HCT116 (cell line): ENCODE results near the gene FAM83E. TPM values are rescaled to one million over a fixed set of nuclear protein-coding genes. Genes with fewer than 3 reads are reported as not detected.

Experiments used
- ATAC-seq: fragments of 200-7000 bp; cut with Tn5 transposase; 2 replicates; pipeline ENCODE4 v1.9.1; 2020; ENCODE audit warnings: mild to moderate bottlenecking, moderate library complexity
- BruUV-seq: library from RNA; stranded (reverse); fragments of 400-500 nt; replicated peaks from 2 replicates; lab custom pipeline; 2021; lab: Mats Ljungman, UMichigan
- CTCF ChIA-PET: fragments of 300-600 bp; sonication (Branson Sonifier 250); formaldehyde crosslinking; loops from one replicate; lab custom pipeline; 2021; ENCODE audit warnings: antibody characterized with exemption; lab: Charles Lee
- POLR2A ChIA-PET: fragments of 300-600, 350-600 bp; sonication (Branson Sonifier 250); formaldehyde crosslinking; loops from one replicate; lab custom pipeline; 2021; ENCODE audit warnings: antibody characterized with exemption; lab: Charles Lee
- RAD21 ChIA-PET, 2 experiments: fragments of 300-600 bp; sonication (Branson Sonifier 250); formaldehyde crosslinking; loops; one replicate each; lab custom pipeline; 2023; ENCODE audit warnings: low total read pairs in 2 of 2; ENCODE audit not compliant: uncharacterized antibody in 2 of 2, unreplicated experiment in 2 of 2, low non-redundant PET in 1 of 2; lab: Charles Lee
- DNase-seq: peaks from one replicate; pipeline ENCODE4 v3.0.0-alpha.2; 2010; ENCODE audit warnings: low read depth, low spot score
- H2AFZ ChIP-seq: fragments of 200-600 bp; shearing (Covaris generic), sonication (generic); 2 replicates; pipeline ENCODE4 v1.6.1; 2017; ENCODE audit warnings: low read depth, mixed run types, mixed read lengths, antibody characterized with exemption, low read length; ENCODE audit not compliant: poor library complexity, severe bottlenecking
- H3K27ac ChIP-seq: 2 replicates; pipeline ENCODE4 v1.5.1; 2012; ENCODE audit warnings: low read depth, low read length
- H3K27me3 ChIP-seq: fragments of 200-600 bp; sonication (generic); 2 replicates; pipeline ENCODE4 v1.6.1; 2016; ENCODE audit warnings: mixed run types, low read length, mixed read lengths; ENCODE audit not compliant: insufficient read depth
- H3K36me3 ChIP-seq, 2 experiments: fragments of 200-500 bp in 1 of 2; fragments of 200-600 bp in 1 of 2; sonication (Bioruptor generic) in 1 of 2; sonication (generic) in 1 of 2; 2 replicates each; pipeline versions ENCODE4 v1.5.1 to v1.6.1; 2014 to 2016; ENCODE audit warnings: low read length in 2 of 2, inconsistent platforms in 1 of 2, mixed read lengths in 1 of 2, mixed run types in 1 of 2; ENCODE audit not compliant: insufficient read depth in 2 of 2, control insufficient read depth in 1 of 2
- H3K4me1 ChIP-seq, 2 experiments: fragments of 200-600 bp in 1 of 2; sonication (generic) in 1 of 2; 2 replicates each; pipeline versions ENCODE4 v1.5.1 to v1.6.1; 2012 to 2017; ENCODE audit warnings: low read length in 2 of 2, inconsistent platforms in 1 of 2, mild to moderate bottlenecking in 1 of 2, mixed read lengths in 1 of 2, mixed run types in 1 of 2, moderate library complexity in 1 of 2; ENCODE audit not compliant: insufficient read depth in 2 of 2, control insufficient read depth in 1 of 2
- H3K4me2 ChIP-seq: fragments of 200-600 bp; sonication (generic); 2 replicates; pipeline ENCODE4 v1.6.1; 2017; ENCODE audit warnings: mixed run types, low read length, mixed read lengths
- H3K4me3 ChIP-seq, 2 experiments: fragments of 200-600 bp in 1 of 2; sonication (generic) in 1 of 2; replicated peaks in 1 of 2; 2 replicates each; pipeline ENCODE4 v1.5.1; 2011 to 2016; ENCODE audit warnings: low read length in 2 of 2, control low read depth in 1 of 2, low read depth in 1 of 2, mild to moderate bottlenecking in 1 of 2, mixed read lengths in 1 of 2, mixed run types in 1 of 2
- H3K79me2 ChIP-seq: fragments of 200-600 bp; sonication (generic); 2 replicates; pipeline ENCODE4 v1.6.1; 2017; ENCODE audit warnings: mild to moderate bottlenecking, mixed run types, low read length, moderate library complexity, mixed read lengths; ENCODE audit not compliant: insufficient read depth
- H3K9ac ChIP-seq: fragments of 200-600 bp; sonication (generic); 2 replicates; pipeline ENCODE4 v1.6.1; 2016; ENCODE audit warnings: low read length, mixed read lengths
- H3K9me2 ChIP-seq: fragments of 200-600 bp; sonication (generic), shearing (Covaris generic); 2 replicates; pipeline ENCODE4 v1.6.1; 2017; ENCODE audit warnings: mixed run types, mild to moderate bottlenecking, moderate library complexity; ENCODE audit not compliant: insufficient read depth
- H3K9me3 ChIP-seq, 2 experiments: fragments of 200-500 bp in 1 of 2; fragments of 200-600 bp in 1 of 2; sonication (Bioruptor generic) in 1 of 2; sonication (generic) in 1 of 2; 2 replicates each; pipeline ENCODE4 v1.6.1; 2014 to 2017; ENCODE audit warnings: low read length in 2 of 2, mixed read lengths in 2 of 2, inconsistent platforms in 1 of 2, low read depth in 1 of 2, mild to moderate bottlenecking in 1 of 2, mixed run types in 1 of 2, moderate library complexity in 1 of 2; ENCODE audit not compliant: control insufficient read depth in 1 of 2, insufficient read depth in 1 of 2
- H4K20me1 ChIP-seq: fragments of 200-600 bp; sonication (generic), shearing (Covaris generic); 2 replicates; pipeline ENCODE4 v1.6.1; 2017; ENCODE audit warnings: mixed run types, mild to moderate bottlenecking, moderate library complexity; ENCODE audit not compliant: insufficient read depth
- CEBPB ChIP-seq: IDR thresholded peaks from 2 replicates; pipeline ENCODE4 v1.6.1; 2012; ENCODE audit warnings: low read depth
- EGR1 ChIP-seq: IDR thresholded peaks from 2 replicates; pipeline ENCODE4 v1.6.1; 2012; ENCODE audit warnings: low read depth
- ELF1 ChIP-seq: IDR thresholded peaks from 2 replicates; pipeline ENCODE4 v1.6.1; 2012; ENCODE audit warnings: low read depth, borderline replicate concordance
- EZH2phosphoT487 ChIP-seq: fragments of 200-600 bp; IDR thresholded peaks from 2 replicates; pipeline ENCODE4 v1.6.1; 2018; ENCODE audit warnings: antibody characterized with exemption, borderline replicate concordance
- FOSL1 ChIP-seq: IDR thresholded peaks from 2 replicates; pipeline ENCODE4 v1.6.1; 2012; ENCODE audit warnings: low read depth
- MAX ChIP-seq: IDR thresholded peaks from 2 replicates; pipeline ENCODE4 v1.6.1; 2012
- RAD21 ChIP-seq: IDR thresholded peaks from 2 replicates; pipeline ENCODE4 v1.6.1; 2012; ENCODE audit warnings: low read depth, mild to moderate bottlenecking
- SP1 ChIP-seq: IDR thresholded peaks from 2 replicates; pipeline ENCODE4 v1.6.1; 2012; ENCODE audit warnings: low read depth
- SRF ChIP-seq: IDR thresholded peaks from 2 replicates; pipeline ENCODE4 v1.6.1; 2012; ENCODE audit warnings: low read depth
- YY1 ChIP-seq: IDR thresholded peaks from 2 replicates; pipeline ENCODE4 v1.6.1; 2011; ENCODE audit warnings: low read length, low read depth, moderate library complexity, mild to moderate bottlenecking; ENCODE audit not compliant: insufficient replicate concordance; ENCODE audit errors: extremely low read depth
- ZNF274 ChIP-seq: fragments of 200-500 bp; sonication (Bioruptor generic); IDR thresholded peaks from 2 replicates; pipeline ENCODE4 v1.6.1; 2014; ENCODE audit warnings: mild to moderate bottlenecking, low read depth, low read length, inconsistent platforms
- intact Hi-C: fragments of 100-400 bp; cut with micrococcal nuclease; formaldehyde crosslinking; loops from 2 replicates; pipeline ENCODE4 v1.10.0; 2022
- total RNA-seq: library from RNA; stranded (reverse); gene quantifications from one replicate; pipeline ENCODE4 v1.2.1, GENCODE V29; 2021; ENCODE audit not compliant: unreplicated experiment
- TF ChIP-seq, protein P1 (sequence below): IDR thresholded peaks from 2 replicates; pipeline ENCODE4 v1.6.1; 2012; ENCODE audit warnings: low read depth

Gene FAM83E
- total RNA-seq, 1 experiment from 2014 or later = 6.8 TPM

DNA sequence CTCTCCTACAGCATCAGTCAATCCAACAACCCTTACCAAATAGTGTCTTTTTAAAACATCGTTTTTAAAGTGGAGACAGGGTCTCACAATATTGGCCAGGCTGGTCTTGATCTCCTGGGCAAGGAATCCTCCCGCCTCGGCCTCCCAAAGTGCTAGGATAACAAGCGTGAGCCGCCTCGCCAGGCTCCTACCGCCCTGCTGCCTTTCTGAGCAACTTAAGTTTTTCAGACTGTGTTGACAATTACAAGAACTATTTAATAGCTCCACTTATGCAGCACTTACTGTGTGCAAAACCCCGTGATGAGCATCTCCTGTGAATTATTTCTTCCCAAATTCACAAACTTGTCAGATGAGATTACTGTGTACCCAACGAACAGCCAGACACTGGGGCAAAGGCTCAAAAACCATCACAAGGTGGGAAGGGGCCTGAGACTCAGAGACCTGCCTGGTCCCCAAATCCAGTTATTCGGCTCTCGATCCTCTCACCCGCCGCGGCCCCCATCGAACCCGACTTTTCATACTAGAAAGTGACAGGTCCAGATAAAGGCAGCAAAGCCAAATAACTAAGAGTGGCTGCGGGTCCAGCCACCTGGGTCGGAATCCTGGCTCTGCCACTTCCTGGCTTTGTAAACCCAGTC is 3.5 kb upstream of the FAM83E start:
- H4K20me1 ChIP-seq = peaks cover 34% of the 10 kb centered on the region; the same call in 1 of the 2 replicates
- H3K36me3 ChIP-seq = peaks cover 20 to 37% of the 10 kb centered on the region in 2 experiments
- BruUV-seq = TSS peak; percentile 76
- DNase-seq = no peak
- peak overlapping the region; percentile 56 to 93 for H3K4me3 ChIP-seq
- H3K79me2 ChIP-seq = peaks cover 55% of the 10 kb centered on the region
- ChIA-PET CTCF (interaction anchor here (0.6 to 1.3 kb wide), 9 partner anchors 10 to 1428 kb away, joined by 3 to 9 read pairs (median 4); partner anchors contain the start of gene CA11), RAD21 (no interaction called here), POLR2A (interaction anchor here (0.6 to 2.4 kb wide), 23 partner anchors 9 to 375 kb away, joined by 3 to 31 read pairs (median 5); partner anchors contain the start of genes CA11, DBP, GYS1 and KDELR1)
- H3K9ac ChIP-seq = peak overlapping the region; percentile 99
- no peak overlapping the region for H2AFZ ChIP-seq
- H3K27ac ChIP-seq = peak overlapping the region; percentile 86
- no peaks in the 10 kb centered on the region for H3K9me2 ChIP-seq
- H3K4me1 ChIP-seq = peaks cover 34 to 55% of the 10 kb centered on the region in 2 experiments
- TF ChIP-seq MAX (no peak; the same call in 1 of the 2 replicates), SP1 (0 out of 2 replicates have a peak, but pooled peaks have one; percentile 9)
- no peaks in the 10 kb centered on the region for H3K9me3 ChIP-seq
- peak overlapping the region; percentile 87 for H3K4me2 ChIP-seq
- intact Hi-C loops = no loop called here
- H3K27me3 ChIP-seq = no peaks in the 10 kb centered on the region
- no peak for ATAC-seq

DNA sequence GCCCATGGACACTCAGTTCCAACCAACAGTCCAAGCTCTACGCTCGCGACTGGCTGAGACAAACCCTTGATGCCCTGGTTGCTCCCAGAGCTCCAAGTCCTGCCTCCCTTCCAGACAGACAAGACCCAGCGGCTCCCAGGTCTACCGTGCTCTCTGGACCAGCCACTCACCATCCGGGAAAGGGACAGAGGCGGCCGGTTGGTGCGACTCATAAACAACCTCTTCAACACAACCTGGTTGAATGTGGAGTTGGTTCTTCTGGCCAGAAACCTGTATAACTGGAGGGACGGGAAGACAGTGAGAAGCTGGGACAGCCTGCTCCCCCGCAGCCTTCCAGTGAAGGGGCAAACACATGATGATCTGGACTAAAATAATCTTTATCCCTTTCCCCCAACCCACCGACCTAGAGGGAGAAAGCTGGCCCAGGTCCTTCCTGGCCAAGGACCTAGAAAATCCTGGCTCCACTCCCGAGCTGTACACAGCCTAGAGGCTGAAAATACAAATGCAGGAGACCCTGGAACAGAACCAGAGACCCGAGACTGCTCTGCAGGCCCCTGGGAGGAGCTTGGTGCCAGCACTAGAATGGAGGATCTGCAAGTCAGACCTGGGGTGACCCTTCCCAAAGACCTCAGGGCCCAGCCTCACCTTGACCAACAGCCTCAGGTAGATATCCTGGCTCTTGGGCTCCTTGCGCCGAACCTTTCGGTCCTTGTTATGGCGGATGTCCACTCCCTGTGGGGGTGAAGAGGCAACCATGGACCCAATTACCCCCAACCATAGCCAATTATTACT is 2.5 kb upstream of the FAM83E start:
- Histone ChIP-seq H3K36me3 (peaks cover 20 to 37% of the 10 kb centered on the region in 2 experiments), H3K27me3 (no peaks in the 10 kb centered on the region), H3K4me2 (peak overlapping the region; percentile 87), H3K4me1 (peaks cover 33 to 52% of the 10 kb centered on the region in 2 experiments), H2AFZ (no peak overlapping the region), H3K9me2 (no peaks in the 10 kb centered on the region), H3K9me3 (no peaks in the 10 kb centered on the region), H3K4me3 (peak overlapping the region; percentile 56 to 93), H3K79me2 (peaks cover 52% of the 10 kb centered on the region), H3K27ac (peak overlapping the region; percentile 86), H4K20me1 (peaks cover 34% of the 10 kb centered on the region; the same call in 1 of the 2 replicates), H3K9ac (peak overlapping the region; percentile 99)
- ATAC-seq (no peak), DNase-seq (no peak)
- no TSS peak for BruUV-seq
- ChIA-PET CTCF (interaction anchor here (1.0 kb wide), 1 partner anchor 8 kb away, joined by 4 read pairs; no protein-coding TSS in a partner anchor), POLR2A (interaction anchor here (0.7 to 2.4 kb wide), 8 partner anchors 9 to 376 kb away, joined by 3 to 9 read pairs (median 3); partner anchors contain the start of genes DBP, GYS1, PPP1R15A and RUVBL2), RAD21 (no interaction called here)
- intact Hi-C loops = no loop called here
- TF ChIP-seq SRF = no peak
- no peak for TF ChIP-seq FOSL1
- TF ChIP-seq, protein P1, sequence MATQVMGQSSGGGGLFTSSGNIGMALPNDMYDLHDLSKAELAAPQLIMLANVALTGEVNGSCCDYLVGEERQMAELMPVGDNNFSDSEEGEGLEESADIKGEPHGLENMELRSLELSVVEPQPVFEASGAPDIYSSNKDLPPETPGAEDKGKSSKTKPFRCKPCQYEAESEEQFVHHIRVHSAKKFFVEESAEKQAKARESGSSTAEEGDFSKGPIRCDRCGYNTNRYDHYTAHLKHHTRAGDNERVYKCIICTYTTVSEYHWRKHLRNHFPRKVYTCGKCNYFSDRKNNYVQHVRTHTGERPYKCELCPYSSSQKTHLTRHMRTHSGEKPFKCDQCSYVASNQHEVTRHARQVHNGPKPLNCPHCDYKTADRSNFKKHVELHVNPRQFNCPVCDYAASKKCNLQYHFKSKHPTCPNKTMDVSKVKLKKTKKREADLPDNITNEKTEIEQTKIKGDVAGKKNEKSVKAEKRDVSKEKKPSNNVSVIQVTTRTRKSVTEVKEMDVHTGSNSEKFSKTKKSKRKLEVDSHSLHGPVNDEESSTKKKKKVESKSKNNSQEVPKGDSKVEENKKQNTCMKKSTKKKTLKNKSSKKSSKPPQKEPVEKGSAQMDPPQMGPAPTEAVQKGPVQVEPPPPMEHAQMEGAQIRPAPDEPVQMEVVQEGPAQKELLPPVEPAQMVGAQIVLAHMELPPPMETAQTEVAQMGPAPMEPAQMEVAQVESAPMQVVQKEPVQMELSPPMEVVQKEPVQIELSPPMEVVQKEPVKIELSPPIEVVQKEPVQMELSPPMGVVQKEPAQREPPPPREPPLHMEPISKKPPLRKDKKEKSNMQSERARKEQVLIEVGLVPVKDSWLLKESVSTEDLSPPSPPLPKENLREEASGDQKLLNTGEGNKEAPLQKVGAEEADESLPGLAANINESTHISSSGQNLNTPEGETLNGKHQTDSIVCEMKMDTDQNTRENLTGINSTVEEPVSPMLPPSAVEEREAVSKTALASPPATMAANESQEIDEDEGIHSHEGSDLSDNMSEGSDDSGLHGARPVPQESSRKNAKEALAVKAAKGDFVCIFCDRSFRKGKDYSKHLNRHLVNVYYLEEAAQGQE = no peak
- no peak for TF ChIP-seq EZH2phosphoT487
- no peak for TF ChIP-seq CEBPB
- no peak for TF ChIP-seq SP1
- no peak for TF ChIP-seq MAX
- no peak for TF ChIP-seq ELF1
- TF ChIP-seq YY1 = no peak
- TF ChIP-seq RAD21 = no peak
- TF ChIP-seq EGR1 = no peak
- no peak for TF ChIP-seq ZNF274
